Ovary (tissue), 3 donors: ENCODE data around the gene HEXIM2.

Experiments used
- CTCF ChIP-seq, 3 donors: fragments of 450-650 bp in 2 of 3; fragments of 200-600 bp in 1 of 3; IDR thresholded peaks; one replicate each; pipeline versions ENCODE4 v1.5.1 to v1.8.0; 2016 to 2022; ENCODE audit warnings: antibody characterized with exemption in 3 of 3, mild to moderate bottlenecking in 1 of 3
- POLR2A ChIP-seq: fragments of 450-650 bp; IDR thresholded peaks from one replicate; pipeline ENCODE4 v1.6.1; 2017; ENCODE audit warnings: antibody characterized with exemption, mild to moderate bottlenecking, moderate library complexity
- donor health status: DM: no; HTN: no; CAD: no.

- TF ChIP-seq CTCF (IDR thresholded peaks at IDR 0.05) (no peak), POLR2A (no peak)
Measured at GRCh38 chr17:45177563-45177962, 15.9 kb downstream of the HEXIM2 start.
